Activated CD8-positive, alpha-beta memory T cell treated with anti-CD3 and anti-CD28 coated beads for 1 hour (primary cell): ENCODE data around the gene TRIM33.

Experiments used
- DNase-seq, 2 donors: peaks; one replicate each; pipeline ENCODE4 v3.0.0-alpha.2; 2020; ENCODE audit warnings: low read depth in 1 of 2; ENCODE audit errors: extremely low read depth in 1 of 2

Gene TRIM33

DNA sequence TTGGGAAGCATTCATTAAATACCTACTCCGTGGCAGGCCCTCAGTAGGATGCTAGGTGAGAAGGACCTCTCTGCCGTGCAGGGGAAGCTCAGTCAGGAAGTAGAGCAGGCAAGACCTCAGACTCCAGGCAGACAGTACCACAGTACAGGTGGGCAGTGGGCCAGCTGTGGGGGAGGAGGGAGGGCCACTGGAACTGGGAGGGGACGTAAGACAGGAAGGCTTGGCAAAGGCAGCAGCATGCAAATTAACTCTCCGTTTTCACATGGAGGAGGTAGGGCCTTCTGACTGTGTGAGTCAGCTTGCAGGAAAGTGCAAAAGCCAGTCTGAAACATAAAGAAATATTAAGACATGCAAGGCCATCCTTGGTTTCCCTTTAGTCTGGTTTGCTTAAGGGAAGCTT is 157.7 kb downstream of the TRIM33 start:
- no peak for DNase-seq

DNA sequence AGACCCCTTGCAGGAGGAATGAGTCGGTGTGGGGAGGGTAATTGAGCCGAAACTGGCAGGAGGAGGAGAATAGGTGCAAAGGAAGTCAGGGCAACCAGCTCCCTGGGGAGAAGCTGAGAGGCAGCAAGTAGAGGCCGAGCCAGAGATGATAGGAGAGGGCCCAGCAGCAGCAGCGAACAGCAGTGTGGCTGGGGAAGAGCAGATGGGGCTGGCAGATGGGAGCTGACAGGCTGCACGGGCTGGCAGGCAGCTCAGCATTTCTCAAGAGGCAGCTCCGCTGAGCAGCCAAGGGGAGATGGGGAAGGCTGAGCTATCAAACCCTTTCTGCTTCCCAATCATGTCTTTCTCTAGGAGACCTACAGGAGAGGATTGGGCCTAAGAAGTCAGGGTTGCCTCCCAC is 158.2 kb downstream of the TRIM33 start:
- no peak for DNase-seq

DNA sequence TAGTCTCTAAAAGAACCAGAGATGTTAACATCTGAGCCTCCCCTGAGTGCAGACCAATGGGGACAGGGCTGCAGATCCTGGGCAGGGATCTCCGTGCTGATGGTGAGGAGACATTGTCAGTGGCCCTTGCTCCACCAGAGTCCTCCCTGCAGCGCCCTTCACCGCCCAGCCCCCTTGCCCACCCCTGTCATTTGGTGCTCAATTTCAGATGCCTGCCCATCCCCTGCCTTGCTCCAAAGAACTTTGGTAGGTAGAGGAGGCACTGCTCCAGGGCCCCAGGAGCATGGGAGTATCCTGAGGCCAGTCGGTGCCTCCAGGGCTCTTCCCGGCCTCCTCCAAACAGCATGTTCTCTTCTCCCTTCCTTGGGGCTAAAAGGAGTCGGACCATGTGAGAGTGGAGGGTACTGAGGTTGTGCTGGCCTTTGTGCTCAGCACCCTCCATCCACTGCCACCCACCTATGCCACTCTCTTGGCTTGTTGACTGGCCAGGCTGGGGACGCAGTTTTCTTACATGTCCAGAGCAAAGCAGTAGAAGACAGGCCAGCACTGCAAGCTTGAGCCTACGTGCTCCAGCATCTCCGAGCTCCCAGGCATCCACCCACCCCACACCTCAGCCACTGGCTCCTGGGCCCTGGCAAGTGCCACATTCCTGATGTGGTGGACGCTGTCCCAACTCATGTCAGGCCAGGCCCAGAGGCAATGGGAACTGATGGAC is 160.1 kb downstream of the TRIM33 start:
- no peak for DNase-seq

DNA sequence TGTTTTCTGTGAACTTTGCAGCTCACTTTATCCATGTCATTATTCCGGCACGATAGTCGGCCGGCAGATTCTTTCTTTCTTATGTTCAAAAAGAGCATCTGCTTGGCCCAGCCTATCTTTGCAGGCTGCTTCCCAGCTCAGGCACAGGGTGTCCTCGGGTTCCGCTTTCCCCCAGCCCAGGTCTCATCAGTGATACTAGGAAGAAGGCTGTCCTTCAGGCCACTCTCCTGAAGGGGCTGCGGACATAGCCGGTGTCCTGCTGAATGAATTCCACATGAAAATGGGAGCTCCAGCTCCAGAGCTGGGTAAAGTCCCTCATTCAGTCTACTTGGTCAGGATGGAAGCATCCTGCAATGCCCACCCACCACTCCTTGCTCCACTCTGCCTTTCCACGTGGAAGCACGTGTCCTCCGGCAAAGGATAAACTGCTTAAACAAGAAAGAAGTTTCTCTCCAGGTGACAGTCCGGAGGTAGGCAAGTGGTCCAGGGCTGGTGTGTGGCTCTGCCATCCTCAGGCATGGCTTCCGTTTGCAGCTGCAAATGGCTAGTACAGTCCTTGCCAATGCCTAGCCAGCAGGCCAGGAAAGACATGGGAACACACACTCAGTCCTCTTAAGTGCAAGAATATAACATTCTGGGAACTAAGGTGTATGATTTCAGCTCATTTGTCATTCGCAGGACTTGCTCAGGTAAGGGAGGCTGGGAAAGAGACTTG is 161.0 kb downstream of the TRIM33 start:
- no peak for DNase-seq

DNA sequence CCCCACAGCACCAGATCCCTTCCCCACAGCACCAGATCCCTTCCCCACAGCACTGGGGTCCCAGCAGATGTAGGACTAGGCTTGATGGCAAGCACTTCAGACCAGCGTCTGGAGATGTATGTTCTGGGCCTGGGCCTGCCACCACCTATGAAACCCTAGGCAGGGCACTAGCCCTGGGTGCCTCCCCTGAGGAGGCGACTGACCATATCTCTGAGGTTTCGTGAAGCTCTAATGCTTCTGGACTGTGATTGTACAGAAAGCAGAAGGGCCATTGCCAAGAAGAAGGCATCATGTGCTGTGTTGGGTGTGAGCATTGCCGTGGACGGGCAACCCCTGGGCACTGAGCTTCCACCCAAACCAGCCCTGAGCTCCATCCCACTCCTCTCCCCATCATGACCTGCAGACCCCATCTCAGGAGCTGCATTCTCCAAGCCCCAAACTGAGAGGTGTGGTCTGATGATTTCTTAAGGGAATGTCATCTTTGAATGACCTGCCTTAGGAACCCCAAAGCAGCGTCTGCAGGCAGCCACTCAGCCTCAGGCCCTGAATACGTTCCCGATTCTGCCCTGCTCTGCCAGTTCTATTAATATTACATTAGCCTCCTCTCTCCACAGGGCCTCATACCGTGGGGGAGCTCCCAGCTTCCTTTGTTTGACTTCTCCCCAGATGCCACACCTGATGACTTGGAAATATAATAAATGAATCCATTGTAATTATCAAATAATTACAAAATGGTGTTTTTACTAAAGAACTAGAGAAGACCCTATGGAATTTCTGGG is 163.4 kb downstream of the TRIM33 start:
- DNase-seq, result no peak

DNA sequence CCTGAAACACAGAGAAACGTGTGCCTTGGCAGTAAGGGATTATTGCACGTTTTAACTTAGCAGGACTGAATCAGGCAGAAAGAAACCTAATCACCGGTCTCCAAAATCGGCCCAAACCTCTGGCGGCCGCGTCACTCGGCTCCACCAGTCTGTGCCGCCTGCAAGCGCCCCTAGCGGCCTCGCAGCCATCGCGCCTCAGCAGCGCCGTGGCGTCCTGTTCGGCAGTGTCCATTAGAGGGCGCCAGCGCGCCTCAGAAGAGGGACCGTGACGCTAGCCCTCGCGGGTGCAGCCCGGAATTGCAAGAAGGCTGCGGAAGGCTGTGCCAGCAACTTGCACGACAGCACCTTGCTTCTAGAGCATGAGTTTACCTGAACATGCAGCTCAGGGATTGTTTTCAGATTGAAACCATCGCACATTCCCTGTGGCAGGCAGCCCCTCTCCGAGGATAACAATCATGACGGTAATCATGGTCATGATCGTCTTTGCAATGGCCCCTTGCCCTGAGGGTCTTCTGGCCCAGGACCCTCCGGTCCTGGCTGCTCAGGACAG is 164.4 kb downstream of the TRIM33 start:
- DNase-seq, result peak; percentile 92 to 96

DNA sequence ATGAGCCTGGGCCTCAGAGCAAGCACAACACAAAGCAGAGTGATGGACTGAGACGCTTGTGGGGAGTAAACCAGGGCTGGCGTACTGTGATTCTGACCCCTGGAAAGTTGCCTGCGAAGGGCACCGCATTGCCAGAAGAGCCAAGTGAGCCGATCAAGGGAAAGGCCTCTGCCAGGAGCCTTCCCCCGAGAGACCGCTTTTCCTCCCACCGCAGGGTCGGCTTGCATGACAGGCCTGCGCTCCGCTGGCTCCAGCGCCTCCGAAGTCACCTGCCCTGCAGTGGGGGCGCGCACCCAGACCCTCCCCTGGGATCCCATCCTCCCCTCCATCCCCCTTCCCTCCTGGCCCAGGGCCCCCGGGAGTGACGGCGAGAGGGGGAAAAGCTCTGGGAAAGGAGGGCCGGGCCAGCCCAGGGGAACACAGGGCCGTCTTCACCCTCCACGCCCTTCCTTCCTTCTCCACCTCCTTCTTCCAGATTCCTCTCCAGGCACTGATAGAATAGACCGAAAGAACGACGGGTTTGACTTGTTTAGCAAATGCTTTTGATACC is 165.0 kb downstream of the TRIM33 start:
- DNase-seq, result no peak

DNA sequence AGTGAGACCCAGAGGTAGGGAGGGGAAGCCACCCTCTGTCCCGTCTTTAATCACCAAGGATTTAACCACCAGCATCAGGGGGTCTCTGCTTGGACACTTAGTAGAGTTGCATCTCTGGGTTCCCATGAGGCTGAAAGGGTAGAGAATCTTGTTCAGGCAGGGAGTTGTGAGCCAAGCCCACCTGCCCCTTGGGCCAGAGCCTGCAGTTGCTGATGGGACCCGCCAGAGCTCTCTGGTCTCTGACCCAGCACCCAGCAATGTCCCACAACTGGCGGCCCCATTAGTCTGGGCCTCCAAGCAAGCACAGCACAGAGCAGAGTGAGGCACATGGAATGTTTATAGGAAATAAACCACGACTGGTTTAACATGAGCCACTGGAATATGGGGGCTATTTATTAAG is 166.3 kb downstream of the TRIM33 start:
- no peak for DNase-seq
